ENCODE measurements around the gene C19orf44. TPM values are rescaled to one million over a fixed set of nuclear protein-coding genes. Genes with fewer than 3 reads are reported as not detected.

Gene C19orf44
- total RNA-seq, 2 donors from 2014 or later: 7.9 TPM

GRCh38 chr19:16449330-16449961 is 46.7 kb upstream of the C19orf44 start:
- H3K27me3 ChIP-seq (ENCODE audit: control insufficient read depth, insufficient read depth, low read length, poor library complexity, severe bottlenecking): no peaks in the 10 kb centered on the region
- WGBS, 2 experiments (ENCODE audit: insufficient coverage in 1 of 2, insufficient read length in 1 of 2): 94 to 95% methylated on average over 5 to 6 of the region's 6 CpGs
- H3K4me3 ChIP-seq (ENCODE audit: low read length): no peak overlapping the region
- no peak overlapping the region for H3K4me3 Mint-ChIP-seq
- no peak overlapping the region for H3K27ac ChIP-seq (ENCODE audit: low read depth, low read length)
- H3K9me3 ChIP-seq (ENCODE audit: control insufficient read depth, low read length): no peaks in the 10 kb centered on the region
- no peak overlapping the region for H3K27ac Mint-ChIP-seq
- no peaks in the 10 kb centered on the region for H3K27me3 Mint-ChIP-seq (ENCODE audit: insufficient read depth)
- no peak overlapping the region for H3K9ac ChIP-seq (ENCODE audit: extremely low read depth, low read length, poor library complexity, severe bottlenecking)
- peaks cover 24% of the 10 kb centered on the region for H3K4me1 Mint-ChIP-seq
- TF ChIP-seq CTCF (conservative IDR thresholded peaks at IDR 0.05): no peak
- DNase-seq: no peak
- H3K9me3 Mint-ChIP-seq: no peaks in the 10 kb centered on the region
- H3K36me3 Mint-ChIP-seq (ENCODE audit: low read depth): peaks cover 12% of the 10 kb centered on the region
- H3K4me1 ChIP-seq (ENCODE audit: control insufficient read depth, insufficient read depth, low read length): peaks cover 3% of the 10 kb centered on the region
- no peaks in the 10 kb centered on the region for H3K36me3 ChIP-seq (ENCODE audit: control insufficient read depth, insufficient read depth, low read length)

GRCh38 chr19:16452325-16452724 is 43.9 kb upstream of the C19orf44 start:
- 92% methylated on average over 6 of the region's 8 CpGs for WGBS, 2 experiments (ENCODE audit: insufficient coverage in 1 of 2, insufficient read length in 1 of 2)
- peak; percentile 37 for DNase-seq

GRCh38 chr19:16454351-16454918 is 41.8 kb upstream of the C19orf44 start:
- Histone ChIP-seq H3K4me1 (ENCODE audit: control insufficient read depth, insufficient read depth, low read length) (no peaks in the 10 kb centered on the region), H3K27ac (ENCODE audit: low read depth, low read length) (peak overlapping the region; percentile 81), H3K27me3 (ENCODE audit: control insufficient read depth, insufficient read depth, low read length, poor library complexity, severe bottlenecking) (no peaks in the 10 kb centered on the region), H3K9me3 (ENCODE audit: control insufficient read depth, low read length) (no peaks in the 10 kb centered on the region), H3K4me3 (ENCODE audit: low read length) (no peak overlapping the region), H3K9ac (ENCODE audit: extremely low read depth, low read length, poor library complexity, severe bottlenecking) (no peak overlapping the region), H3K36me3 (ENCODE audit: control insufficient read depth, insufficient read depth, low read length) (peaks cover 5% of the 10 kb centered on the region)
- Mint-ChIP-seq H3K9me3 (no peaks in the 10 kb centered on the region), H3K27ac (no peak overlapping the region), H3K36me3 (ENCODE audit: low read depth) (peaks cover 10% of the 10 kb centered on the region), H3K27me3 (ENCODE audit: insufficient read depth) (no peaks in the 10 kb centered on the region), H3K4me3 (no peak overlapping the region), H3K4me1 (peaks cover 31% of the 10 kb centered on the region)
- 91 to 94% methylated on average over 8 to 10 of the region's 10 CpGs for WGBS, 2 experiments (ENCODE audit: insufficient coverage in 1 of 2, insufficient read length in 1 of 2)
- DNase-seq: peak; percentile 43
- no peak for TF ChIP-seq CTCF (conservative IDR thresholded peaks at IDR 0.05)

More at GRCh38 chr19:16452325-16452724, 43.9 kb upstream of the C19orf44 start:
- no peaks in the 10 kb centered on the region for H3K27me3 Mint-ChIP-seq (ENCODE audit: insufficient read depth)
- no peak overlapping the region for H3K27ac Mint-ChIP-seq
- H3K4me1 Mint-ChIP-seq: peaks cover 16% of the 10 kb centered on the region
- H3K36me3 Mint-ChIP-seq (ENCODE audit: low read depth): peaks cover 12% of the 10 kb centered on the region
- no peak for TF ChIP-seq CTCF (conservative IDR thresholded peaks at IDR 0.05)
- H3K27ac ChIP-seq (ENCODE audit: low read depth, low read length): no peak overlapping the region
- H3K36me3 ChIP-seq (ENCODE audit: control insufficient read depth, insufficient read depth, low read length): peaks cover 5% of the 10 kb centered on the region
- H3K4me1 ChIP-seq (ENCODE audit: control insufficient read depth, insufficient read depth, low read length): no peaks in the 10 kb centered on the region
- H3K4me3 Mint-ChIP-seq: no peak overlapping the region
- H3K9me3 ChIP-seq (ENCODE audit: control insufficient read depth, low read length): no peaks in the 10 kb centered on the region
- H3K27me3 ChIP-seq (ENCODE audit: control insufficient read depth, insufficient read depth, low read length, poor library complexity, severe bottlenecking): no peaks in the 10 kb centered on the region
- no peak overlapping the region for H3K9ac ChIP-seq (ENCODE audit: extremely low read depth, low read length, poor library complexity, severe bottlenecking)
- H3K4me3 ChIP-seq (ENCODE audit: low read length): no peak overlapping the region
- H3K9me3 Mint-ChIP-seq: no peaks in the 10 kb centered on the region

Data from endodermal cell (in vitro differentiated cells).